Choroid plexus epithelial cell (primary cell): ENCODE results near the gene TPD52L2.
A peak's percentile ranks its signal among the peaks of the same experiment; 100 is the strongest.
"Not testable (repeated sequence)": the region's sequence is repeated elsewhere in the genome, so short reads cannot be mapped to it uniquely, and the experiment has no call there.

Experiments used
- DNase-seq: peaks from one replicate; pipeline ENCODE4 v3.0.0-alpha.2; 2010; ENCODE audit warnings: low read depth
- H3K4me3 ChIP-seq: 2 replicates; pipeline ENCODE4 v1.5.1; 2011; ENCODE audit warnings: low read depth, mild to moderate bottlenecking, control low read depth, low read length, moderate library complexity
- CTCF ChIP-seq: conservative IDR thresholded peaks from 2 replicates; pipeline ENCODE4 v1.5.1; 2011; ENCODE audit warnings: low read depth, mild to moderate bottlenecking, control low read depth, inconsistent platforms, low read length, moderate library complexity

TPD52L2 gene

GRCh38 chr20:63873477-63873971, 8.5 kb downstream of the TPD52L2 start:
- DNase-seq, result peak; percentile 93
- TF ChIP-seq CTCF, result no peak
- H3K4me3 ChIP-seq, result no peak overlapping the region

- DNase-seq, result peak; percentile 39
- not testable (repeated sequence) for H3K4me3 ChIP-seq
Measured at GRCh38 chr20:63874241-63874640, 9.2 kb downstream of the TPD52L2 start.

DNA sequence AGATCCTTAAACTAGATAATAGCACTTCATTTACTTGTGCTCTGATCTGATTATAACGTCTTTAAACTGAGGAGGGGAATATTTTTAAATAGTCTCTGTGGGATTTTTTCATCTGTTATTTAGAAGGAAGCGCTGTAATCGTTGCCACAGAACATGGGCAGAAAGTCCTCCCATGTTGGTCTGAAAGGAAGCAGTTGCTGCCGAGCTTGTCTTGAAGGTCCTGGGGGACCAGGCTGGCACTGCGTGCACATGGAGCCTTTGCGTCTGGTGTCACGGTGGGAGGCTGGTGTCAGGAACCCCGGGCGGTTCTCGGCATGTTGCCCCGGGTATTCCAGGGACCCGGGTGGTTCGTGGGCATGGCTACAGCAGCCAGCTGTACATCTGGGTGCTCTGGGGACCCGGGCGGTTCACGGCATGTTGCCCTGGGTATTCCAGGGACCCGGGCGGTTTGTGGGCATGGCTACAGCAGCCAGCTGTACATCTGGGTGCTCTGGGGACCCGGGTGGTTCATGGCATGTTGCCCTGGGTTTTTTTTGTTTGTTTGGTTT, 11.5 kb downstream of the TPD52L2 start:
- DNase-seq, result no peak
- no peak overlapping the region for H3K4me3 ChIP-seq
- TF ChIP-seq CTCF, result no peak

GRCh38 chr20:63877755-63878470, 12.8 kb downstream of the TPD52L2 start:
- no peak for TF ChIP-seq CTCF
- no peak overlapping the region for H3K4me3 ChIP-seq
- DNase-seq, result no peak

- no peak overlapping the region for H3K4me3 ChIP-seq
- DNase-seq, result no peak
Measured at GRCh38 chr20:63878899-63879663, 14.0 kb downstream of the TPD52L2 start.

DNA sequence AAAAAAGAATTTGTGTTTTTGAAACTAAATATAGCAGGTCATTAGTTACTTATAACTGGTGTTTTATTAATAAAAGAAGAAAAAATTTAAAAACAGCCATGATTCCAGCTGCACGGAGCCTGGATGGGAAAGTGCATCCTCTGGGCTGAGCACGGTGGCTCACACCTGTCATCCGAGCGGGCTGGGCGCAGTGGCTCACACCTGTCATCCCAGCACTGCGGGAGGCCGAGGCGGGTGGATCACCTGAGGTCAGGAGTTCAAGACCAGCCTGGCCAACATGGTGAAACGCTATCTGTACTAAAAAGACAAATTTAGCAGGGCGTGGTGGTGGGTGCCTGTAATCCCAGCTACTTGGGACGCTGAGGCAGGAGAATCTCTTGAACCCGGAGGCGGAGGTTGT, 15.8 kb downstream of the TPD52L2 start:
- H3K4me3 ChIP-seq, DNase-seq: not testable (repeated sequence)

More at GRCh38 chr20:63878899-63879663, 14.0 kb downstream of the TPD52L2 start:
- TF ChIP-seq CTCF, result no peak

DNA sequence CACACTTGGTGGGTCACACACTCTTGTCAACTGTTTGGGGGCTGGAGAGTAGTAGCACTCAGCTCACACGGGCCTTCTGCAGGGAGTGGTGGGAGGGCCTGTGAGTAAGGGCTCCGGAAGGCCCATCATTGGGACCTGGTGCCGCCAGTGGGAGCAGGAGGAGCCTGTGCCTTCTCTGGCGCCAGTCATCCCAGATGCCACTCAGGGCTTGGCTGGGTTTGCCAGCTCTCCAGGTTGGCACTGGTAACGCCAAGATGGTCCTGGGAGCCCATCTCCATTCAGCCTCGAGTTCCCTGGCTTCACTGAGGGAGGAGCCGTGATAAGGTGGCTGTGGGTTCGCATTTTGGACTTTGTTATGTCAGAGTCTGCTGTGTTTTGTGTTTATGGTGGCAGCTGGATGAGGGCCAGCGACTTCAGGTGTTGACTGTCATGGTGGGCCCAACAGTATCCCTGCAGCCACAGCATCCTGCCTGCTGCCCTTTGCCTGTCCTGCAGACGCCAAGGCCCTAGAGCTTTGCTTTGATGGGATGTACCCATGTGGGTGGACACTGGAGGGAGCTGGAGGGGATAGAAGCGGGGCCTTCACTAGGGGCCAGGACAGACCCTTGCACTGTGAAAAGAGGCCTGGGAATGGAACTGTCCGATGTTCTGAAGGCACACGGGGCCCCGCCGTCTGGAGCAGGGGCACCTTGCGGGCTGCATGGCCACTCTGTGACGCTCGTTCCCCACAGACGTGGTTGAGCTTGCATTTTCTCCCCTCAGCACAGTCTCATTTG, 16.6 kb downstream of the TPD52L2 start:
- no peak for DNase-seq
- no peak overlapping the region for H3K4me3 ChIP-seq
- no peak for TF ChIP-seq CTCF
